Stimulated activated naive CD4-positive, alpha-beta T cell treated with Interleukin-2 at 50 U/mL for 16 hours (primary cell): ENCODE results near the gene PTGER1.

Experiments used
- DNase-seq: peaks from one replicate; lab custom pipeline; 2025; lab: John Stamatoyannopoulos, UW

The PTGER1 gene

DNA sequence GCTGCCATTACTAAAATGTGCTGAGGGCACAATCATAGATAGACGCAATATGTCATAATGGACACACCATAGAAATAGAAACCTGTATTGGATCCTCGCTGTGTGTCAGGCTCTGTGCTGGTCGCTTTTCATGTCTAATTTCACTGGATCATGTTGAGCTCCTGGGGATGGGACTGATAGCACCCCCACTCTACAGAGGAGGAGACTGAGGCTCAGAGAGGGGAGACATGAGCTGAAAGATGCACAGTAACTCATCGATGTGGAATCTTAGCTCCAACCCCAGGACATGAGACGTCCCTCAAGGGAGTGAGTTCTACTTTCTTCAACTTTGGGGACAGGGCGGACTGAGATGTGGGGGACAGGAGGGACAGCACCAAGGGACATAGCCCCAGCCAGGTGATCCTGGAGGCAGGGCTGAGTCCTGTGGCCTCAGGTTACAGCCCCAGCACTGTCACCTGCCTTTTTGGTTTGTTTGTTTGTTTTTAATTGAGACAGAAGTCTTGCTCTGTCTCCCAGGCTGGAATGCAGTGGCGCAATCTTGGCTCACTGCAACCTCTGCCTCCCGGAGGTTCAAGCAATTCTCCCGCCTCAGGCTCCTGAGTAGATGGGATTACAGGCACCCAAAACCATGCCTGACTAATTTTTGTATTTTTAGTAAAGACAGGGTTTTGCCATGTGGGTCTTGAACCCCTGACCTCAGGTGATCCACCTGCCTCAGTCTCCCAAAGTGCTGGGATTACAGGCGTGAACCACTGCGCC lies 27.4 kb upstream of the PTGER1 start:
- DNase-seq = no peak

DNA sequence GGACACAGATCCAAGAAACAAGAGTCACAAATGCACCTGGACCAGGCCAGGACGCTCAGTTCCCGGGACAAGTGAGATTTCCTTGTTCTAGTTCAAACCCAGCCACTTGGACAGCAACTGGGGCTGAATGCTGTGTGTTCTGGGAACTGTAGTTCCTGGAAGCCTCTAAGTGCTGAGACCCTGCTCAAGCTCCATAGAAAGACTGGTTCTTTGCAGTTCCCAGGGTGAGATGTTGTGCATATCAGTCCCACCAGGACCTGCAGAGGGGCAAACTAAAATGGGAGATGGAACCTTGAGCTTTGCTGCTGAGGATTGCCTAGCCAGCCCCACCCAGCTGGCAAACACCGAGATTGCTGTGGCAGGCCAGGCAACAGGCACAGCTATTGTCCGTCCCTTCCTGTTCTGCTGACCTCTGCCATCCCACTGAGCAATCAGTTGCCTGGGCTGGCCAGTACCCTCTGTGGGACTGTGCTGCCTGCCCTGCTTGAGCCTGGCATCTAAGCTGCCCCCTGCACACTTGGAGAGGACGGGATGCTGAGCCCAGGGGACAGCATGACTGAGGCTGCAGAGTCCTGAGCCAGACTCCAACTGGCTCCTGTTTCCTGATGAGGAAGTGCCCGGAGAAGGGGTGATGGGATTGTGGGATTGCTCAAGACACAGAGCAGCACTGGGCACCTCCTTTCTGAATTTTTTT lies 22.2 kb upstream of the PTGER1 start:
- no peak for DNase-seq

DNA sequence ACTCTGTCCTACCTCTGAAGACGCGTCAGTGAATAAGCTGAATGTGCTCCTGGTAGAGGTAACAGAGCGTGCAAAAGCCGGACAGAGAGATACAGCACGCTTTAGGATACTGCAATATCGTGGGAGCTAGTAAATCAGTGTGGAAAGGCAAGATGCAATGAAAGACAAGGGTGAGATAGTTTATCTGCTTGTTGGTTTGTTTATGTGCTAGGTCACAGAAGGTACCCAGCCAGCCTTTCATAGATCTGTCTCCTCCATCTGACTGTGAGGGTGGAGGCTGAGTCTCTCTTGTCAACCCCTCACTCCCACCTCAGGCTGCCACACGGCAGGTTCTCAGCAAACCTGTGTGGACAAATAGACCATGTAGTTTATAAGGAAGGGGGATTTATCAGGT lies 21.7 kb upstream of the PTGER1 start:
- DNase-seq = no peak

DNA sequence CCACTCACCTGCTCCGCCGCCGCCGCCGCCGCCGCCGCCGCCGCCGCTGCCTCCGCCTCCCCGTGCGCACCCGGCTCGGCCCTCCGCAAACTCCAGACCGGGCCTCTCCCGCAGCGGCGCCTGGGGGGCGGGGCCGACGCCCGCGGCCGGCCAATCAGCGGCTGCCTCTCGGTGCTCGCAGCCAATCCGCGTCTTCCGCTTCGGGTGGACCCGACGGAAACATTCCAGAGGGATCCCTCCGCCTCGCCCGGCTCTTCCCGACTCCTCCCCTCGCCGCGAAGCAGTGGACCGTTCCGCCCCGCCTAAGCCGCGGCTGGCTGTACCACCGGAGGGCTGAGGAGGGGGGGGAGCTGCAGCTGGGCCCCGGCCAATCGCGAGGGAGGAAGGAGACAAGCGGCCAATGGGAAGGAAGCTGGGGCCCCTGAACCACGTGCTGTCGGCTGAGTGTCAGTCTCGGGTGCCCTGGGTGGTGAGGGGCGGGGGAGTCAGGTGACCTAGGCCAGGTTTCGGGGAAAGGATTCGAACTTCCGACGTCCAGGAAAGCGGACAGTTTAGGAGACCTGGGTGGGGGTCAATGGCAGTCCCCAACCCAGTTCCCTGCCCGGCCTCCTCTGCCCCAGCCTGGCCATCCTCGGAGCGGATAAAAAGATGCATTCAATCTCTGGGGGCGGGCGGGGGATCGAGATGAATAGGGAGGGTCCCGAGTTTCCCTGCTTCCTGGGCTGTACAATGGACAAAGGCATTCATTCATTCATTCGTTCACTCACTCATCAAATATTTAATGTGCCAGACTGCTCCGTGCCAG lies 21.1 kb upstream of the PTGER1 start, which contains the start of gene GIPC1:
Gene GIPC1 (minus strand): TSS at position 99 of the 805 bp plus-strand sequence. CDS start 13,151 bp downstream, outside the sequence.
- peak; percentile 75 for DNase-seq

DNA sequence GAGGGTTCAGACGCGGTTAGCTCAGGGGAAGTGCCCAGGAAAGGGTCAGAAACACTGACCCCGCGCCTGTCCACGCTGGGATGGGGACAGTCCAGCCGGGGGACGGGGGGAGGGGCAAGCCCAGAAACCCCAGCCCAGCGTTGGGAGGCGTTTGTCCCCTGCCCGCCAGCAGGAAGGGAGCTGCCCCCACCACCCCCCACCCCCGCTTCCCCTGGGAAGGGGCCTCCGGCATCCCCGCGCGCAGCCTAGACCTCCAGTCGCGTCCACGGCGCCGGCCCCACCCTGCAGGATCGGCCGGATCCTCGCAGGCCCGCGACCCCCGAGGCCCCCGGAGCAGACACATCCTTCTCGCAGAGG lies 20.5 kb upstream of the PTGER1 start:
- no peak for DNase-seq

DNA sequence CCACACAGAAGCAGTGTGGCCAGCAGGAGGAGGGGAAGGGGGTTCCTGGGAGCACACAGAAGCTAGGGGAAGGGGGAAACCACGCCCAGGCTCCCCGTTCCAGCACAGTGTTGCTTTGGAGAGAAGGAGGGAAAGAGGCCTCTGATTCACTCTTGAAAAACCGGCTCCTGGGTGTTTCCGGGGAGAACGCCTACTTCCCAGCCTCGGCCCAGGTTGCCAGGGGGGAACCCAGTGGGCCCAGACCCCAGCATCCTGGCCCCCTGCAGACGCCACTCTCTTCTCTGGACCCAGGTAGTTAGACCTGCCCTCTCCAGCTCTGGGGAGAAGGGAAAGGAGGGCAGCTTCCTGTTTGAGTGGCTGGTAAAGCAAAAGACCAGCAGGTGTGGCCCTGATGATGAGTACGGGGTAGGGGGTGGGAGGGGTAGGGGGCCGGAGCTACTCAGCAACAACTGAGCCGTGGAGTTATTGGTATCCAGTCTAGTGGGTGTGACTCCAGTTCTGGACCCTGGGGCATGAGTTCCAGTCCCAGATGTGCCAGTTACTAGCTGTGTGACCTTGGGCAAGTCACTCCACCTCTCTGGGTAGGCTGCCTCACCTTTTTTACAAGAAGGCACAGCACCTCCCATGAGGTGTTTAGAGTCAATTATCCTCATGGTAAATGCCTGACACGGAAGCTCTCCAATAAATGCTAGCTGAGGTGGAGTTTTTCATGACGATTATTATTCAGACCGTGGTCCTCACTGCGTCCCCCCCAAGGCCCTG lies 19.9 kb upstream of the PTGER1 start:
- no peak for DNase-seq

DNA sequence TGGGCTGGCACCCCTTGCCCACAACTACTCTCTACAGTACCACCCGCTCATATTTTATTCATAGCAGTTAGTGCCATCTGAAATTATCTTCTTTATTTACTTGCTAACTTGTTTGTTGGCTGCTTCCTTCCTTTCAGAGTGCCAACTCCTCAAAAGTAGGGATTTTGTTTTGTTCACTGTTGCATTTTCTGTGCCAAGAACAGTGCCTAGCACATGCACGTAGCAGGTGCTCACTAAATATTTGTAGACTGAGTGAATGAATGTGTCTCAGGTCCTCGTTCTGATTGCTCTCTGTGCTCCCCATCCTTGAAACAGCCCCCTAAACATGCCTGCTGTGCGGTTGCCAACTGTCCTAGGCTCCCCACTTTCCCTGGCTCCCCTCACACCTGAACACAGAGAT lies 19.3 kb upstream of the PTGER1 start:
- no peak for DNase-seq

DNA sequence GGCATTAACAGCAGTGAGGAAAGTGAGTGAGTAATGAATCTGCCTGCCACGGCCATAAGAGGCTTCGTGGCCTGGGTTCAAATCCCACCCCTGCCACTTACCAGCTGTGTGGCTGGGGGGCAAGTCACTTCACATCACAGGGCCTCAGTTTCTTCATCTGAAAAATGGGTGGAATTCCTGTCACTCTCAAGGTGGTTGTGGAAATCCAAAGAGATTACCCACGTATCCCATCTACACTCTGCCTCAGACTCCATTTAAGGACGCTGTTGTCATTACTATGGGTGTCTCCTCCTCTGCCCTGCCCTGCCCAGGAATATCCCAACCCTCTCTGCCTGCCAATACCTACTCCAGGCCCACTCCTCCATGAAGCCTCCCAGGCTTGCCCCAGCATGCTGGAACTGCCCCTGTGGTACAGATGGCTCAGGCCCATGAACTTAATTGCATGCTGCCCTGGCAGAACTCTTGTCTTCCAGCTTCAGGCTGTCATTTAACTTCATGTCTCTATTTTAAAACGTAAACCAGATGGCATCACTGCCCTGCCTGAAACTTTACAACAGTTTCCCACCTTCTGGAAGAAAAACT lies 17.7 kb upstream of the PTGER1 start:
- DNase-seq = no peak

DNA sequence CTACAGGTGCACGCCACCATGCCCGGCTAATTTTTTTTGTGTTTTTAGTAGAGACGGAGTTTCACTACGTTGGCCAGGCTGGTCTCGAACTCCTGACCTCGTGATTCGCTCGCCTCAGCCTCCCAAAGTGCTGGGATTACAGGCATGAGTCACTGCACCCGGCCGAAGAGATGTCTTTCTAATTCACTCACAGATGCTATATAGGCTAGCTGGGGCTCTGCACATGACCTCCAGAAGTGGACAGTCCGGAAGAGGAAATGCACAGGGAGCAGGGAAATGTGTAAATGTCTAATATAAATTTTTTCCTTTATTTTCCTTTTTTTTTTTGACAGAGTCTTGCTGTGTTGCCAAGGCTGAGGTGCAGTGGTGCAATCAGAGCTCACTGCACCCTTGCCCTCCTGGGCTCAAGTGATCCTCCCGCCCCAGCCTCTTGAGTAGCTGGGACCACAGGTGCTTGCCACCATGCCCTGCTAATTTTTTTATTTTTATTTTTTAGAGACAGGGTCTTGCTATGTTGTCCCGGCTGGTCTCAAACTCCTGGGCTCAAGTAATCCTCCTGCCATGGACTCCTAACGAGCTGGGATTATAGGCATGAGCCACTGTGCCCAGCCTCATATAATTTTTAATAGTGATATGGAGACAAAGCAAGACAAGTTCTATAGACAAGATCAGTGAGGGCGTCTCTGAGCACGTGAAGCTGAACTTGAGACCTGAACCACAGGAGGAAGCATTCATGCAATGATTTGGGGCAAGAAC lies 12.4 kb upstream of the PTGER1 start:
- DNase-seq = no peak

DNA sequence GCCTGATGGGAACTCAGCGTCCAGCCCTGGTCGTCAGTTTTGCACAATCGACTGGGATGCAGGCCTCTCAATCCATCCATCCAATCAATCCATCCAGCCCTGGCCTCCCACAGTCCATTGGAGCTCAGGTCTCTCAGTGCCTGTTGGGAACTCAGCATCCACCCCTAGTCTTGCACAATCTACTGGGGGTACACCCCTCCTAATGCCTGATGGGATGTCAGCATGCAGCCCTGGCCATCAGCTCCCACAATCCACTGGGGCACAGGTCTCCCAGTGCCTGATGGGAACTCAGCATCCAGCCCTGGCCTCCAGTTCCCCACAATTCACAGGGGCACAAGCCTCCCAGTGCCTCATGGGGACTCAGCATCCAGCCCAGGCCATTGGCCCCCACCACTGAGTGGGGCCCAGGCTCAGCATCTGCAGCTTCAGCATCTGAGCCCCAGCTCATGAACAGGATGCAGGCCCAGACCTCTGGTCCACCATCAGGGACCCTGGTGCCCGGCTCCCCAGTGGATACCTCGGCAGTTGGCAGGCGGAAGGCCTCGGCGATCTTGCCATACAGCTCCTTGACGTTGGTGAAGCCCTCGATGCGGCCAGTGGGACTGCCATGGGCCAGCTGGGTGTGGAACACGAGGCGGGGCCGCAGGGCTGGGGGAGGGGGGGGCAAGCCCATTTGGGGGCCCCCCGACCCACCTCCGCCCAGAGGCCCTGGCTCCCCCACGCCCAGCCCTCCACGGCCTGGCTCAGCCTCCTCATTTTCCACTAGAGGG lies 7.2 kb upstream of the PTGER1 start:
- no peak for DNase-seq

DNA sequence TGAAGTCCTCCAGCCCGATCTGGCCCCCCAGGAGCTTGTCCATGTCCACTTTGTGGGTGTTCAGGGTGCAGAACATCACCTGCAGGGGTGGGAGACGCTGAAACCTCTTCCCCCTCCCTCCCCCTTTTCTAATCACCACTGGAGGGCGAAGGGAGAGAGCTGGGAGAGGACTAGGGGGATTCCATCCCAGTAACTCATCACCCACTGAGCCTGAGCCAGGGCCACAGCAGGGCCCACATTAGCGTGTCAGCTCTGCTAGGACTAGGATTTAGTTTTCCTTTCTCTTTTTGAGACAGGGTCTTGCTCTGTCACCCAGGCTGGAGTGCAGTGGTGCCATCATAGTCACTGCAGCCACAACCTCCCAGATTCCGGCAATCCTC lies 5.5 kb upstream of the PTGER1 start:
- DNase-seq = no peak

DNA sequence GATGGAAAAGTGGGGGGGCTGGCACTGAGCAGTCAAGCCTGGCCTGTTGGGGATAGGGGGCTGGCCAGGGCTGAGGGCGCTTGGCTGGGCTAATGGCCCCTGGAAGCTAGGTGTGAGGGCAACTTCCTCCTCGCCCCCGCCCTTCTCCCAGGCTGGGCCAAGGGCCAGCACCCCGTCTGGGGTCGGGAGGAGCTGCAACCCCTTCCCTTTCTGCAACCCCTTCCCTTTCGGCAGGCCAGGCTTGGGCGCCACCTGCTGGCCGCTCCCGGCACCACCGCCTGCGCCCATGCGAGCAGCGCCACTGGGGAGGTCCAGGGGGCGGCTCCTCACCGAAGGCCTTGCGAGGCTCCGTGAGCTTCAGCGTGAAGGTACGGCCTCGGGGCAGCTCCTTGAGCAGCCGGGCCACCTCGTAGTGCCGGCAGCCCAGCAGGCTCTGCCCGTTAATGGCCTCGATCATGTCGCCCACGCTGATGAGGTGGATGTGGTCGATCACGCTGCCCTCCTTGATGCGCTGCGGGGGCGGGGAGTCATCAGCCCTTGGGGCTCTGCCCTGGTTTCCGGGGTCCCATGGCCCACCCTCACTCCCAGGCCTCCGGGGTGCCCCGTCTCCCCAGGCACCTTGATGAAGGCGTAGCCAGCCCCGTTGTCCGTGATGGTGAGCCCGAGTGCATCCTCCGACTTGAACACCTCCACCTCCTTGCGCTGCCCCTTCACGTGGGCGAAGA lies 5.0 kb upstream of the PTGER1 start:
- peak; percentile 58 for DNase-seq

DNA sequence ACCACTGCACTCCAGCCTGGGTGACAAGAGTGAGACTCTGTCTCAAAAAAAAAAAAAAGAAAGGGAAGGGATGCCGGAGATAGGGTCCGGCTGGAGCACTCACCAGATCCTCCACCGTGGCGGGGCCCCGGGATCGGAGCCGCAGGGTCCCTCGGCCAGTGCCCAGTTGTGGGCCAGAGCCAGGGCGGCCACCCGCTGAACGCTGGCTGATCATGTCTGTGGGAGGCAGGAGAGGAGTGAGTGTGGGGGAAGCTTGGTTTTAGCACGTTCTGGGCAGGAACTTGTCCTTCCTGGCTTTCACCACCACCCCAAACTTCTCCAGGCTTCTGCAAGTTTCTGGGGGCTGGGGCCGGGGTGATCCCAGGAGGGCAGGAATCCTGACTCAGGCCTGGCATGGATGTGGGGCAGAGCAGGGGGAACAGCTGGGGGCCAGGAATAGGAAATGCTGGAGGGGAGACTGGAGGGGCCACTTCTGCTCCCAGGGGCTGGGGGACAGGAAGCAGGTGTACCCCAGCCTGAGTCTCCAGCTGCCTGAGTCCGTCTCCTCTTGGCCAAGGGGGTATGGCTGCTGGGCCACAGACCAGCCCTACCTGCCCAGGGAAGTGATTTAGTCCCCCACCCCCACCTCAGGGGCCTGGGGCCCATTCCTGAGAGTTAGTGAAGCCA lies 4.3 kb upstream of the PTGER1 start:
- DNase-seq = no peak

DNA sequence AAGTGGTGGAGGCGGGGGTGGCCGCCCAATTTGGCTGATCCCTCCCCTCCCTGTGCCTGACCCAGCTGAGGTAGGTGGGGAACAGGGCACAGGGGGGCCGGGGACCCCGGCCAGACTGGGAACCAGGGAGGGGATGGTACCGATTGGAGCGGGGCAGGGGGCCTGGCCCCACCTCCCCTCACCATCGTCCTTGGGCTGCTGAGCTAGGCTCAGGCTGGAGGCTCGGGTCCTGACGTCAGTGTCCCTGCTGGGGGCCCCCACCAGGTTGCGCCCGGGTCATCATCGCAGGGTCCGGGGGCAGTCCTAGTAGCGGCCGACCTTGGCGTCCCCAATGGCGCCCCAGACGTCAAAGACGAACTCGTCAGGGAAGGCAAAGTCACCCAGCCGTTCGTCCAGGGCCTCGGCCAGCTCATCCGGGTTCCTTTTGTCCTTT lies 3.0 kb upstream of the PTGER1 start:
- DNase-seq = no peak

DNA sequence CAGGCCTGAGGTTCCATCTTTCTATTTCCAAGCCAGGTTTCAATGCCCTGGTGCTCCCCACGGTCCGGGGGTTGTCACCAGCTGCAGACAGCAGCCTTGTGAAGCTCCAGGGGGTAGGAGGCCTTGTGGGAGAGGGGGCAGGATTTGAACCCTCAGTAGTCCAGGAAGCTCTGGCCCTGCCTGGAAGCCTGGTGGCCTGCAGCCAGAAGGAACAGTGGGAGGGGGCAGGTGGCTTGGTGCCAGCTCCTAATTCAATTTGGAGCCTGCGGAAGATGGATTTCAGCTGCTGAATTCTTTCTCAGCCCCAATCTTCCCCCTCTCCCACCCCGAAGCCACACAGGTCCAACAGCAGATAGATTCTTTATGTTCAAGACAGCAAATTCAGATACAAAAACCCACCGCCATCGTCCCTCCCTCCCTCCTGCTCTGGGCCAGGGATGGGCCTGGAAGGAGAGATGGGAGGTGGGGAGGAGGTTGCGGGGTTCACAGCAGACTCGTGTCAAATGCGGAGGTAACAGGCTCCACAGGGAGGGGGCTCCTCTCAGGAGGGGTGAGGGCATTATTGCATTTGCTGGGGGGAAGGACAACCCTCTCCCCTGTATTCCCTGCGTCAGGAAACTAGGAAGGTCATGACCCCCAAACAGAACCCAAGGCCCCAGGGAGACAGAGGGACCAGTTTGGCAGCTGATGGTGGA lies 2.4 kb upstream of the PTGER1 start:
- no peak for DNase-seq

DNA sequence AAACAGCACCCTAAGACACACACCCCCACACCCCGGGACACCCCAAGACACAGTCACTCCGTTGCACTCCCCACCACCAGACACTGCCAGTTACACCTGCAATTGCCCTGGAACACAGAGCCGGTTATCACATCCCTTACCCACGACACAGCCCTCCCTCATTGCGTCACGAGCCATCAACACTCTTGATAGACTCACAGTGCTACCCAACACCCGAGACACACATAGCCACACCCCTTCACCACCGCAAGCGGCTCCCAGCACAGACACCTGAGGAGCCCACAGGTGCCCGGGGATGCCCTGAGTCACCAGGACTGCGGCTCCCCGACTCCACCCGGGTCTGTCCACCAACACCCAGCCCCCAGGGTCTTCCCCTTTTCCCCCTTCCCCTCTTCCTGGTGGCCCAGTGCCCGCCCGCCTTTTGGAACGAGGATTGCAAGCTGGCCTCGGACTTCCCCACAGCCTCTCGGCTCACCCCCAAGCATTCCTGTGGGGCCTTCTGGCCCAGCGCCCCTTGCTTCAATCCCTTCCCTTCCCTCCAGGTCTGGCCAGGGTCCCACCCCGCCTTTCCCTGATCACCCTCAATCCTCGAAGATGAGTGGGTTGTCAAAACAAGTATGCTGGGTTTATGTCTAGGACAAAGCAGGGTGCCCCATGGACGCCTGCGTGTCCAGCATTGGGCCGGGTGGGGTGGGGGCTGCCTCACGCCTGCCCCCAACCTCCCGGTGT lies 1.7 kb upstream of the PTGER1 start:
- peak; percentile 15 for DNase-seq

DNA sequence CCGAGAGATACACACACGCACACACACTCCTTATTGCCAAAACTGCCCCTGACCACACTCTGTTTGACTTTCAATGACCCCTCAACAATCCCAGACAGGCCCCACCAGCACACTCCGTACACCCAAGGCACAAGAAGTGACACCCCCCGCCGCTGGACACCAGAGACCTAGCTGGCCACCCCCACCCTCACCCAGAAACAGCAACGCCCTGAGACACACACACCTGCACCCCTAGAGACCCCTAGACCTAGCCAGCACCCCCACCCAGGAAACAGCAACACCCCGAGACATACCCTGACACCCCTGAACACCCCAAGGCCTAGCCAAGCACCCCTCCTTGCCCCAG lies 1.1 kb upstream of the PTGER1 start:
- DNase-seq = no peak

DNA sequence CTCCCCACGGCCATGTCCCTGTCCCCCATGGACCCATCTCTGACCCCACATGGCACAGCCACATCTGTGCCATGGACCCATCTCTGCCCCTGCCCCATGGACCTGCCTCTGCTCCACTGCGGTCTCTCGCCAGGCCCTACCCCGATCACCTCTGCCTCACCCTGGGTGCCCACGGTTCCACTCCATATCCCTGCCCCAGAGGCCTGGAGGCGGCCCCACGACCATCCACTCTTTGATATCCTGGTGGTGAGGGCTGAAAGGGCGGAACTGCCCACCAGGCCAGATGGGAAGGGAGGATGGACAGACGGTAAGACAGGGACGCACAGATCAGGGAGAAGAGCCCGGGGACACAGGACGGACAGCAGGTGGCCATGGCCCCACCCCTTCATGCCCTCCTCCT lies 327 bp downstream of the PTGER1 start:
- DNase-seq = no peak
